OCI-LY1 (cell line): ENCODE measurements around the gene COA3.

Experiments used
- H2AFZ ChIP-seq: fragments of 200-600 bp; sonication (generic), shearing (Covaris generic); 2 replicates; pipeline ENCODE4 v1.6.0; 2014; ENCODE audit warnings: antibody characterized with exemption, mild to moderate bottlenecking, low read length
- H3F3A ChIP-seq: fragments of 200-600 bp; sonication (generic), shearing (Covaris generic); 2 replicates; pipeline ENCODE4 v1.6.0; 2014; ENCODE audit warnings: mild to moderate bottlenecking, antibody characterized with exemption, low read length, moderate library complexity; ENCODE audit not compliant: insufficient read depth
- H3K27ac ChIP-seq: fragments of 200-600 bp; sonication (generic); 2 replicates; pipeline ENCODE4 v1.5.1; 2014; ENCODE audit warnings: low read length, mixed run types, mild to moderate bottlenecking, low read depth; ENCODE audit not compliant: poor library complexity, severe bottlenecking
- H3K27me3 ChIP-seq: fragments of 200-600 bp; sonication (generic); 2 replicates; pipeline ENCODE4 v1.6.0; 2014; ENCODE audit warnings: antibody characterized with exemption, mild to moderate bottlenecking, low read length, moderate library complexity; ENCODE audit not compliant: insufficient read depth
- H3K36me3 ChIP-seq: fragments of 200-600 bp; sonication (generic); 2 replicates; pipeline ENCODE4 v1.6.1; 2014; ENCODE audit warnings: mild to moderate bottlenecking, antibody characterized with exemption, low read length, moderate library complexity, mixed read lengths; ENCODE audit not compliant: insufficient read depth
- H3K4me1 ChIP-seq: fragments of 200-600 bp; sonication (generic); 2 replicates; pipeline ENCODE4 v1.5.1; 2014; ENCODE audit warnings: mild to moderate bottlenecking, low read length, moderate library complexity; ENCODE audit not compliant: insufficient read depth, severe bottlenecking
- H3K4me2 ChIP-seq: fragments of 200-600 bp; sonication (generic), shearing (Covaris generic); 2 replicates; pipeline ENCODE4 v1.6.1; 2014; ENCODE audit warnings: low read length
- H3K4me3 ChIP-seq: fragments of 200-600 bp; sonication (generic); 2 replicates; pipeline ENCODE4 v1.5.1; 2014; ENCODE audit warnings: low read length, low read depth, mild to moderate bottlenecking, mixed read lengths; ENCODE audit not compliant: poor library complexity, severe bottlenecking
- H3K79me2 ChIP-seq: fragments of 200-600 bp; shearing (Covaris generic); 2 replicates; pipeline ENCODE4 v1.6.1; 2016; ENCODE audit warnings: mixed run types, low read length, mixed read lengths; ENCODE audit not compliant: insufficient read depth
- H3K9ac ChIP-seq: fragments of 200-600 bp; sonication (generic), shearing (Covaris generic); 2 replicates; pipeline ENCODE4 v1.6.1; 2014; ENCODE audit warnings: mild to moderate bottlenecking, low read length, mixed read lengths
- H3K9me2 ChIP-seq: fragments of 200-600 bp; sonication (generic), shearing (Covaris generic); 2 replicates; pipeline ENCODE4 v1.6.1; 2014; ENCODE audit warnings: low read depth, mild to moderate bottlenecking, low read length, mixed read lengths
- H3K9me3 ChIP-seq: fragments of 200-600 bp; shearing (Covaris generic); 2 replicates; pipeline ENCODE4 v1.6.1; 2014; ENCODE audit warnings: low read length, mixed read lengths
- H4K20me1 ChIP-seq: fragments of 200-600 bp; sonication (generic), shearing (Covaris generic); 2 replicates; pipeline ENCODE4 v1.6.0; 2016; ENCODE audit warnings: mild to moderate bottlenecking, low read length; ENCODE audit not compliant: insufficient read depth
- EZH2 ChIP-seq: fragments of 200-600 bp; sonication (generic), shearing (Covaris generic); IDR thresholded peaks from 2 replicates; pipeline ENCODE4 v1.8.0; 2017; ENCODE audit warnings: borderline replicate concordance, mixed run types, mild to moderate bottlenecking, antibody characterized with exemption, low read length, moderate library complexity, mixed read lengths
- TF ChIP-seq, protein P1 (sequence below): fragments of 200-600 bp; sonication (generic), shearing (Covaris generic); IDR thresholded peaks from 2 replicates; pipeline ENCODE4 v1.5.1; 2017; ENCODE audit warnings: mild to moderate bottlenecking, antibody characterized with exemption, low read length, moderate library complexity, mixed read lengths

COA3 gene

DNA sequence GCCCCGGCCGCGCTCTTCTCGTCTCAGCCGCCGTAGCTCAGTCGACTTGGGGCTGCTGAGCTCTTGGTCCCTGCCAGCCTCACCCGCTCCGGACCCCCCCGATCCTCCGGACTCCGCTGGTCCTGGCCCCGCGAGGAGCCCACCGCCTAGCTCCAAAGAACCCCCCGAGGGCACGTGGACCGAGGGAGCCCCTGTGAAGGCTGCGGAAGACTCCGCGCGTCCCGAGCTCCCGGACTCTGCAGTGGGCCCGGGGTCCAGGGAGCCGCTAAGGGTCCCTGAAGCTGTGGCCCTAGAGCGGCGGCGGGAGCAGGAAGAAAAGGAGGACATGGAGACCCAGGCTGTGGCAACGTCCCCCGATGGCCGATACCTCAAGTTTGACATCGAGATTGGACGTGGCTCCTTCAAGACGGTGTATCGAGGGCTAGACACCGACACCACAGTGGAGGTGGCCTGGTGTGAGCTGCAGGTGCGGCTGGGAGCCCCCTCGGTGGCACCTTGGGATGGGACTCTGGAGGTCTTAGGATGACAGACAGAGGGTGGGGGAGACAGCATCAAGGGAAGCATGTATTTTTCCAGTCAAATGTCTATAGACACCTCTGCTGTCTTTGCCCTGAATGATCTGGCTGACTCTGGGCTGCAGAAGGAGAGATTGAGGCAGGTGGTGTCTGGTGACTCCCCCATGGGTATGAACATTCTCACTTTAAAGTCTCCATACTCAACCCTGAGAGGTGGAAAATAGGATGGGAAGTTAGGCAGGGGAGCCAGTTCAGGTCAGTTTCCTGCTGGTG is 17.5 kb downstream of the COA3 start:
- no peaks in the 10 kb centered on the region for H3K4me1 ChIP-seq
- no peaks in the 10 kb centered on the region for H3K9me2 ChIP-seq
- H3K4me2 ChIP-seq = no peak overlapping the region
- H3F3A ChIP-seq = no peaks in the 10 kb centered on the region
- H3K9me3 ChIP-seq = no peaks in the 10 kb centered on the region
- TF ChIP-seq, protein P1, sequence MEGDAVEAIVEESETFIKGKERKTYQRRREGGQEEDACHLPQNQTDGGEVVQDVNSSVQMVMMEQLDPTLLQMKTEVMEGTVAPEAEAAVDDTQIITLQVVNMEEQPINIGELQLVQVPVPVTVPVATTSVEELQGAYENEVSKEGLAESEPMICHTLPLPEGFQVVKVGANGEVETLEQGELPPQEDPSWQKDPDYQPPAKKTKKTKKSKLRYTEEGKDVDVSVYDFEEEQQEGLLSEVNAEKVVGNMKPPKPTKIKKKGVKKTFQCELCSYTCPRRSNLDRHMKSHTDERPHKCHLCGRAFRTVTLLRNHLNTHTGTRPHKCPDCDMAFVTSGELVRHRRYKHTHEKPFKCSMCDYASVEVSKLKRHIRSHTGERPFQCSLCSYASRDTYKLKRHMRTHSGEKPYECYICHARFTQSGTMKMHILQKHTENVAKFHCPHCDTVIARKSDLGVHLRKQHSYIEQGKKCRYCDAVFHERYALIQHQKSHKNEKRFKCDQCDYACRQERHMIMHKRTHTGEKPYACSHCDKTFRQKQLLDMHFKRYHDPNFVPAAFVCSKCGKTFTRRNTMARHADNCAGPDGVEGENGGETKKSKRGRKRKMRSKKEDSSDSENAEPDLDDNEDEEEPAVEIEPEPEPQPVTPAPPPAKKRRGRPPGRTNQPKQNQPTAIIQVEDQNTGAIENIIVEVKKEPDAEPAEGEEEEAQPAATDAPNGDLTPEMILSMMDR = no peak
- no peak for TF ChIP-seq EZH2
- H3K36me3 ChIP-seq = peaks cover 28% of the 10 kb centered on the region
- H3K4me3 ChIP-seq = no peak overlapping the region
- no peak overlapping the region for H2AFZ ChIP-seq
- H4K20me1 ChIP-seq = no peaks in the 10 kb centered on the region
- no peaks in the 10 kb centered on the region for H3K79me2 ChIP-seq
- no peak overlapping the region for H3K27ac ChIP-seq
- no peaks in the 10 kb centered on the region for H3K27me3 ChIP-seq
- no peak overlapping the region for H3K9ac ChIP-seq

- TF ChIP-seq, protein P1 = no peak
- no peak for TF ChIP-seq EZH2
- Histone ChIP-seq H4K20me1 (no peaks in the 10 kb centered on the region), H3K4me3 (no peak within 1 kb of the TSS), H3K27me3 (no peaks in the 10 kb centered on the region), H3K9ac (no peak within 1 kb of the TSS), H3K4me1 (no peaks in the 10 kb centered on the region), H3K4me2 (peak within 1 kb of the TSS; percentile 44; the same call in 1 of the 2 replicates), H3K27ac (no peak within 1 kb of the TSS), H3K79me2 (no peaks in the 10 kb centered on the region), H3K9me2 (no peaks in the 10 kb centered on the region), H3K36me3 (peaks cover 36% of the 10 kb centered on the region), H3F3A (no peaks in the 10 kb centered on the region), H2AFZ (no peak within 1 kb of the TSS), H3K9me3 (no peaks in the 10 kb centered on the region)
Measured at GRCh38 chr17:42779936-42780850, 18.3 kb downstream of the COA3 start, which contains the start of gene WNK4. Gene WNK4, plus strand, starts transcription at chr17:42780610. Its CDS starts 89 bp downstream, at chr17:42780699.

DNA sequence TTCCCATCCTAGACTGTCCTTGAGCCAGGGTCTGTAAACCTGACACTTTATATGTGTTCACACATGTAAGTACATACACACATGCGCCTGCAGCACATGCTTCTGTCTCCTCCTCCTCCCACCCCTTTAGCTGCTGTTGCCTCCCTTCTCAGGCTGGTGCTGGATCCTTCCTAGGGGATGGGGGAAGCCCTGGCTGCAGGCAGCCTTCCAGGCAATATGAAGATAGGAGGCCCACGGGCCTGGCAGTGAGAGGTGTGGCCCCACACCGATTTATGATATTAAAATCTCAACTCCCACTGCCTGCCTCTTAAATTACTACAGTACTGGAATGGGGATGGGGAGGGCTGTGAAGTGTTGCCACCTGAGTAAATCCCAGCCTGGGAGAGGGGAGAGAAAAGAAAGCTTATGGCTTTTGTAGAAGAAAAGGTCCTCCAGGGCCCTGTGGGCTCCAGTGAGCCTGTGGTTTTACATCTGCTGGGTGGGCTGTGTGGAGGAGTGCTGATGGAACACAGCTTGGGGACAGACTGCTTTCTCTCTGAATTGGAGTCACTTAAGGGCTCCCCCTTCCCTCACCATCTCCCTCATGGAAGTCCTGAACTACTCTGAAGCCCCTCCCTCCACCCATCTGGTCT is 19.1 kb downstream of the COA3 start:
- H4K20me1 ChIP-seq = no peaks in the 10 kb centered on the region
- no peak overlapping the region for H3K4me3 ChIP-seq
- TF ChIP-seq EZH2 = no peak
- TF ChIP-seq, protein P1 = no peak
- no peak overlapping the region for H2AFZ ChIP-seq
- no peaks in the 10 kb centered on the region for H3K9me2 ChIP-seq
- no peak overlapping the region for H3K9ac ChIP-seq
- H3K4me2 ChIP-seq = no peak overlapping the region
- peaks cover 3% of the 10 kb centered on the region for H3K4me1 ChIP-seq
- H3K79me2 ChIP-seq = no peaks in the 10 kb centered on the region
- H3K9me3 ChIP-seq = no peaks in the 10 kb centered on the region
- H3K27ac ChIP-seq = no peak overlapping the region
- peaks cover 42% of the 10 kb centered on the region for H3K36me3 ChIP-seq
- no peaks in the 10 kb centered on the region for H3F3A ChIP-seq
- no peaks in the 10 kb centered on the region for H3K27me3 ChIP-seq
